Stimulated activated CD8-positive, alpha-beta memory T cell treated with anti-CD3 and anti-CD28 coated beads, Interleukin-12 subunit alpha, Interleukin-12 subunit beta, amount 100 ng/mL, for 4 hours (primary cell): Measurements from ENCODE around the gene PIAS1.
"Not testable (repeated sequence)": the region's sequence is repeated elsewhere in the genome, so short reads cannot be mapped to it uniquely, and the experiment has no call there.

ENCODE experiments used
- DNase-seq: peaks from one replicate; pipeline ENCODE4 v3.0.0-alpha.2; 2020; ENCODE audit warnings: low read depth

PIAS1 gene

GRCh38 chr15:68124700-68125099, 70.6 kb downstream of the PIAS1 start:
- no peak for DNase-seq

GRCh38 chr15:68126396-68126795, 72.3 kb downstream of the PIAS1 start:
- no peak for DNase-seq

- DNase-seq: no peak
Measured at GRCh38 chr15:68129072-68129471, 75.0 kb downstream of the PIAS1 start.

GRCh38 chr15:68130851-68131250, 76.7 kb downstream of the PIAS1 start:
- DNase-seq: no peak

- no peak for DNase-seq
Measured at GRCh38 chr15:68137096-68137495, 83.0 kb downstream of the PIAS1 start.

GRCh38 chr15:68143129-68143528, 89.0 kb downstream of the PIAS1 start:
- no peak for DNase-seq

GRCh38 chr15:68143785-68144184, 89.7 kb downstream of the PIAS1 start:
- DNase-seq: no peak

GRCh38 chr15:68145706-68146105, 91.6 kb downstream of the PIAS1 start:
- DNase-seq: no peak

GRCh38 chr15:68148039-68148438, 93.9 kb downstream of the PIAS1 start:
- no peak for DNase-seq

- DNase-seq: no peak
Measured at GRCh38 chr15:68149059-68149458, 94.9 kb downstream of the PIAS1 start.

GRCh38 chr15:68150187-68150586, 96.1 kb downstream of the PIAS1 start:
- DNase-seq: no peak

- DNase-seq: no peak
Measured at GRCh38 chr15:68151277-68151676, 97.2 kb downstream of the PIAS1 start.

GRCh38 chr15:68152342-68152741, 98.2 kb downstream of the PIAS1 start:
- DNase-seq: no peak

GRCh38 chr15:68154923-68155559, 100.9 kb downstream of the PIAS1 start:
- DNase-seq: no peak

GRCh38 chr15:68157074-68157473, 103.0 kb downstream of the PIAS1 start:
- DNase-seq: no peak

- DNase-seq: no peak
Measured at GRCh38 chr15:68158046-68158628, 104.0 kb downstream of the PIAS1 start.

- DNase-seq: no peak
Measured at GRCh38 chr15:68163191-68163590, 109.1 kb downstream of the PIAS1 start.

- DNase-seq: no peak
Measured at GRCh38 chr15:68166847-68167246, 112.7 kb downstream of the PIAS1 start.

- DNase-seq: not testable (repeated sequence)
Measured at GRCh38 chr15:68172037-68172436, 117.9 kb downstream of the PIAS1 start.

- no peak for DNase-seq
Measured at GRCh38 chr15:68173119-68173518, 119.0 kb downstream of the PIAS1 start.

- no peak for DNase-seq
Measured at GRCh38 chr15:68175526-68175925, 121.4 kb downstream of the PIAS1 start.

- DNase-seq: no peak
Measured at GRCh38 chr15:68176601-68177000, 122.5 kb downstream of the PIAS1 start.

GRCh38 chr15:68177742-68178141, 123.6 kb downstream of the PIAS1 start:
- DNase-seq: no peak
